ENCODE data around the gene FN1. TPM values are rescaled to one million over a fixed set of nuclear protein-coding genes. Genes with fewer than 3 reads are reported as not detected.

FN1 gene
- total RNA-seq, result under 1 TPM; 0.53 to 0.71 TPM

DNA sequence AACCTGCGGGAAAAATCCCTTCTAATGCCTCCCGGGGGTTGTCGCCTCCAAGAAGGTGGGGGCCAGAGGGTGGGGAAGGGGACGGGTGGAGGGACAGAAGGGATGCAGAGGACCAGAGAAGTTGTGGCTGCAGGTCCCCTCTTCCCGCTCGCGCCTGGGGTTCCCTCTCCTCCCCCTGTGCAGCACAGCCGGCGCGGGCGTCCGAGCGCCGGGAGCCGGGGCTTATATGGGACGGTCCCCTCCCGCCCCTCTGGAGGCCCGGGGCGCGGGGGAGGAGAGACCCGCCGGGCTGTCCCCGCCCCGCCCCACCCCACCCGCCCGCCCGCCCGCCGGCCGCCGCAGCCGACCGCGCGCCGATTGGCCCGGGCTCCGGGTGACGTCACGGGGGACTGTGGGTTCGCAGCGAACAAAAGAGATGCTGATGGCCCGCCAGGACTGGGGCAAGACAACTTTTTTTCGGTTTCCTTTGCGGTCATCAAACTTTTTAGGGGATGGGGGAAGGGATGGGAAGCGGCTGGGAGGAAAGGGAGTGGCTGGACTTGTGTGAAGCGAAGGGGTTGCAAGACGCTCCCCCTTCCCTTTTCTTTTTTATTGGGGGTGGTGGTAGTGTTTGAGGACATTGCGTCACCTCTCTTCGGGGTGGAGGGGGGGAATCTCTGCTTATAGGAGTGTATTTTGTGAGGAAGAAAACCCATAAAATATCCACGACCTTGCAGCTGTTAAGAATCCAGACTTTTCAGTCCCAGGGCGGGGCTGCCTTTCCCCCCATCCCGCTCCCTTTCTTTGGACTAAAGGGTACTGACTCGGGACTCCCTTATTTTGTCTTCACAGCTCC, at the start of gene FN1:
TSS of gene FN1 (minus strand) at position 199 of the 835 bp plus-strand sequence. CDS start 266 bp downstream, outside the sequence.
- POLR2A ChIA-PET, result no interaction called here
- Mint-ChIP-seq H3K27me3 (peaks cover 80% of the 10 kb centered on the region), H3K27ac (no peak within 1 kb of the TSS), H3K4me3 (peak within 1 kb of the TSS; percentile 82), H3K4me1 (peaks cover 20% of the 10 kb centered on the region), H3K36me3 (no peaks in the 10 kb centered on the region), H3K9me3 (no peaks in the 10 kb centered on the region)
- ATAC-seq (ENCODE audit: low read depth) (peak; percentile 81), DNase-seq (peak; percentile 76)

DNA sequence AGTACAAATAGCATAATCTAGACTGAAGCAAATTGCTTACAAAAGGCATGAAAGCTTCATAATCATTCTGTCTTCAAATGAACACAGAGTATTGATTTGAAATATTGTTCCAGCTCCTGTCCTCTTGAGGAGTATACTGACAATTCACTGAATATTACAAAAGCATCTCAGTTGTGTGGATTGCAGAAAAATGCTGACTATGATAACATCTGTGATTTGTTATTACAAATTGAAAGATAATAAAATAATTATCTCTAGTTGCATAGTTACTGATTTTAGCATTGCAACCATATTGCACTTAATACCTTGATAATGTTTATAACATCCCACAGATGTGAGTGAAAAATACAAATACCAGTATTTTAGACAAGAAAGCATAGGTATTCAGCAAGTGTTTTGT, 49.2 kb upstream of the FN1 start:
- no peaks in the 10 kb centered on the region for H3K9me3 Mint-ChIP-seq
- no peak overlapping the region for H3K27ac Mint-ChIP-seq
- no peaks in the 10 kb centered on the region for H3K4me1 Mint-ChIP-seq
- ATAC-seq (ENCODE audit: low read depth), result no peak
- no peaks in the 10 kb centered on the region for H3K36me3 Mint-ChIP-seq
- no peak for DNase-seq
- no peak overlapping the region for H3K4me3 Mint-ChIP-seq
- POLR2A ChIA-PET, result no interaction called here
- H3K27me3 Mint-ChIP-seq, result peaks cover 9% of the 10 kb centered on the region

GRCh38 chr2:215484570-215484969, 48.7 kb upstream of the FN1 start:
- Mint-ChIP-seq H3K4me1 (no peaks in the 10 kb centered on the region), H3K36me3 (no peaks in the 10 kb centered on the region), H3K4me3 (no peak overlapping the region), H3K27me3 (peaks cover 9% of the 10 kb centered on the region), H3K27ac (no peak overlapping the region), H3K9me3 (no peaks in the 10 kb centered on the region)
- POLR2A ChIA-PET, result no interaction called here
- no peak for DNase-seq
- ATAC-seq (ENCODE audit: low read depth), result no peak

GRCh38 chr2:215483431-215483830, 47.6 kb upstream of the FN1 start:
- H3K4me3 Mint-ChIP-seq, result no peak overlapping the region
- DNase-seq (no peak), ATAC-seq (ENCODE audit: low read depth) (no peak)
- H3K27ac Mint-ChIP-seq, result no peak overlapping the region
- POLR2A ChIA-PET, result no interaction called here
- H3K36me3 Mint-ChIP-seq, result no peaks in the 10 kb centered on the region
- peaks cover 7% of the 10 kb centered on the region for H3K27me3 Mint-ChIP-seq
- H3K9me3 Mint-ChIP-seq, result no peaks in the 10 kb centered on the region
- H3K4me1 Mint-ChIP-seq, result no peaks in the 10 kb centered on the region

DNA sequence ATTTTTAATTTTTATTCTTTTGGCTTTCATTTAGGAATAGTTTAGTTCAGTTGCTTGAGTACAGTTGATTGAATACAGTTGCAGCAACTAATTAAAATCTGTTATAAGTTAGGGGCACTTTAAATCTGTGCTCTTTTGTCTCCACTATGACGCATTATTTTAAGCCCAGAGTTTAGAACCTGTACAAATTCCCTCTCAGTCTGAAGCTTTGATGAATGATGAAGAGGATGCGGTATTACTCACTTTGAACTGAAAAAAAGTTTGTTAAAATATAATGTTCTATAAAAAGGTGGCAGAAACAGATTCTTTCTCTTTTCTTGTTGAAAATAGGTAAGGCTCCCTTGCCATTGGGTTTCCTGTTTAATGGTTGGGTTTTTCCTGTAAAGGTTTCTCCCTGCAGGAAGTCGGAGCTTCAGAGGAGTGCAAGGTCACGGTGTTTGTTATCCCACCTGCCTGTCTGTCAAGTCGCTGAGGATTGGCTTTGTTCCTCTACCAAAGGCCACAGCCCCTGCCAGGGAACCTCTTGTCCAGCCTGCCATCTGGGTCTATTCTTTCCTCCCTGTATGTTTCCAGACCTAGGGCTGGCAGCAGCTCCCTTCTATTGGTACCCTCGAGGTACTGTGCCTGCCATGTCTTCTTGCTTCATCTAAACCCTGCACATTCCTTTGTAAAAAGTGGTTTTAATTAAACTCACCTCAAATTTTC, 43.8 kb upstream of the FN1 start:
- DNase-seq (no peak), ATAC-seq (ENCODE audit: low read depth) (no peak)
- no peaks in the 10 kb centered on the region for H3K36me3 Mint-ChIP-seq
- no peaks in the 10 kb centered on the region for H3K9me3 Mint-ChIP-seq
- H3K27ac Mint-ChIP-seq, result no peak overlapping the region
- POLR2A ChIA-PET, result no interaction called here
- H3K4me3 Mint-ChIP-seq, result no peak overlapping the region
- H3K27me3 Mint-ChIP-seq, result peaks cover 10% of the 10 kb centered on the region
- H3K4me1 Mint-ChIP-seq, result no peaks in the 10 kb centered on the region

DNA sequence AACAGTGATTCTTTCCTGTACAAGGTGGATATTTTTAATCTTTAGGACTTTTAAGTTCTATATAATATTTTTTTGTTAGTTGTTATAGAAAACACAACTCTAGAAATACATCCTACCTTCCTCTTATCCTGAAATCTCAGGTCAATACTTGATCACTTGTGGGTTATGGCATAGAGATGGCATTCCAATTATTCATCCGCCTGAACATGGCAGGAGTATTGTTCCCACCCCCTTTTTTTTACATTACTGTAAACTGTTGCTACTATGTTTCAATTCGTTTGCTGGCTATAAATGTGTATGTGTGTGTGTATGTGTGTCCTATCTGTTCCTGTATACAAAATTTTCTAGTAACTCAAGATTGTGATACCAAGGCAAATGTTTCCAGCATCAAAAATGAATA, 43.3 kb upstream of the FN1 start:
- Mint-ChIP-seq H3K4me1 (no peaks in the 10 kb centered on the region), H3K27ac (no peak overlapping the region), H3K36me3 (no peaks in the 10 kb centered on the region), H3K27me3 (peaks cover 10% of the 10 kb centered on the region), H3K9me3 (no peaks in the 10 kb centered on the region), H3K4me3 (no peak overlapping the region)
- DNase-seq, result no peak
- POLR2A ChIA-PET, result no interaction called here
- no peak for ATAC-seq (ENCODE audit: low read depth)

- Mint-ChIP-seq H3K4me3 (no peak overlapping the region), H3K27ac (no peak overlapping the region), H3K27me3 (peaks cover 6% of the 10 kb centered on the region), H3K36me3 (no peaks in the 10 kb centered on the region), H3K9me3 (no peaks in the 10 kb centered on the region), H3K4me1 (no peaks in the 10 kb centered on the region)
- no peak for DNase-seq
- ATAC-seq (ENCODE audit: low read depth), result no peak
- POLR2A ChIA-PET, result no interaction called here
Observed at GRCh38 chr2:215476424-215476823, 40.6 kb upstream of the FN1 start.

DNA sequence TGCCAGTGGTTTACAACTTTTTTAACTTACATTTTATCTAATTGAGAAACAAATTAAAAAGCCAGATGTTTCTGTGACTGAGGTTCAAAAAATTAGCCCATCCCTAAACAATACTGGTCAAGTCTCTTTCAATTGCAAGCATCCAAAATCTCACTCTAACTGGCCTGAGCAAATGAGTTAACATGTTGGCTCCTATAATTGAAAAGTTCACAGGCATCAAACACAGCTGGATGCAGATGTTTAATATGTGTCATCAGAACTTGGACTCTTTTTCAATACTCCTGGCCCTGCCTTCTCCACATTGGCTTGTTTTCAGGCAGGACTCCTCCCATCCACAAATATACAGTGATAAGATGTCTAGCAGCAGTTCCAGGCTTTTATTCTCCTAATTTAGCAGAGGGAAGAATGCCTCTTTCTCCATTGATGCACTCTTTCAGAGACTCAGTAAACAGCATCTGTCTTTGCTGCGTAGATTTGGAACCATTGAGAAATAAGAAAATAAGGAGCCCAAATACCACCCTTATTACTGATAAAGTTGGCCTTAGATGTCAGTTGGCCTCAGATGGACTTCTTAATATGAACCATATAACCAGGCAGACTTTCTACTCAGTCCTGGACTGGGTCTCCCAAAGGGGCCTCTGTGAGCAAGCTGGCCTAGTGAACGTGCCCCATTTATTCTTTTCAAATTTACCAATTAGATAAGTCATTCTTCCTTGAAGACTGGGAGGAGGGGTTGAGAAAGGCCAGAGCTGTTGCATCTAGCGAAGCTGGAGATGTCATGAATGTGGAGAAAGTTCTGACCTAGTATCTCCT, 30.4 kb upstream of the FN1 start:
- Mint-ChIP-seq H3K9me3 (peaks cover 2% of the 10 kb centered on the region), H3K4me1 (no peaks in the 10 kb centered on the region), H3K27ac (no peak overlapping the region), H3K27me3 (peaks cover 8% of the 10 kb centered on the region), H3K36me3 (no peaks in the 10 kb centered on the region), H3K4me3 (no peak overlapping the region)
- ATAC-seq (ENCODE audit: low read depth) (no peak), DNase-seq (no peak)
- POLR2A ChIA-PET, result no interaction called here

- Mint-ChIP-seq H3K27ac (no peak overlapping the region), H3K4me1 (no peaks in the 10 kb centered on the region), H3K27me3 (peaks cover 8% of the 10 kb centered on the region), H3K36me3 (no peaks in the 10 kb centered on the region), H3K9me3 (no peaks in the 10 kb centered on the region), H3K4me3 (no peak overlapping the region)
- POLR2A ChIA-PET, result no interaction called here
- DNase-seq (no peak), ATAC-seq (ENCODE audit: low read depth) (no peak)
Observed at GRCh38 chr2:215465256-215465655, 29.4 kb upstream of the FN1 start.

DNA sequence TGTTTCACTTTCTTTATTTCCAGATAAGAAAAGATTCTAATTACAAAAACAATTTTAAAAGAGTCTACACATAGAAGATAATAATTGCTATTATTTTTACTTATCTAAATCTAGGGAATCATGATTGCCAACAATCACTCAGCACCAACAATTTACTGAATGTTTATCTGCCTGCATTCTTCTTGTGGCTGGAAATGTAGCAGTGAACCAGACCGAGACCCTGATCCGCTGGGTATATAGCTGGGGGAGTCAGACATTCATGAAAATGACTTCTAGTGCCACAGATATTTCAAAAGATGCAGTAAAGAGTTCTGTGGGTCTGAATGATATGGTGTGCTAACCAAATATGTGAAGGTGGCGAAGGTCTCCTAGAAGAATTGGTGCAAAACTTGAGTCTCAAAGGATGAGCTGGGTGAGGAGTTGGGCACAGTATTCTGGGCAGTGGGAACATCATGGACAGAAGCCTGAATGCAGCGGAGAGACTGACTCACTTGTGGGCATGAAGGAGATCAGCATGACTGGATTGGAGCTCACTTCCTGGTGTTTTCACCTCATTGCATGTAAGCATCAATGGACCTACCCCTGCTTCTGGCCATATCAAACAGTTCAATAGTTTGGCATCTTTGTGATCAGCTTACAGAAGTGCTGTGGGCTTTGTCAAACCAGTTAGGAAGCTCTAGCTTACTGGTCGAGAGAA, 26.1 kb upstream of the FN1 start:
- no peaks in the 10 kb centered on the region for H3K9me3 Mint-ChIP-seq
- no peaks in the 10 kb centered on the region for H3K36me3 Mint-ChIP-seq
- POLR2A ChIA-PET, result no interaction called here
- DNase-seq (no peak), ATAC-seq (ENCODE audit: low read depth) (no peak)
- no peak overlapping the region for H3K4me3 Mint-ChIP-seq
- no peaks in the 10 kb centered on the region for H3K4me1 Mint-ChIP-seq
- H3K27me3 Mint-ChIP-seq, result peaks cover 13% of the 10 kb centered on the region
- no peak overlapping the region for H3K27ac Mint-ChIP-seq

GRCh38 chr2:215460682-215461382, 25.0 kb upstream of the FN1 start:
- no peak for DNase-seq
- H3K27ac Mint-ChIP-seq, result no peak overlapping the region
- H3K9me3 Mint-ChIP-seq, result no peaks in the 10 kb centered on the region
- no peak overlapping the region for H3K4me3 Mint-ChIP-seq
- peaks cover 13% of the 10 kb centered on the region for H3K27me3 Mint-ChIP-seq
- POLR2A ChIA-PET, result no interaction called here
- H3K36me3 Mint-ChIP-seq, result no peaks in the 10 kb centered on the region
- no peak for ATAC-seq (ENCODE audit: low read depth)
- H3K4me1 Mint-ChIP-seq, result no peaks in the 10 kb centered on the region

GRCh38 chr2:215455958-215456357, 20.1 kb upstream of the FN1 start:
- no peaks in the 10 kb centered on the region for H3K4me1 Mint-ChIP-seq
- no peak for DNase-seq
- POLR2A ChIA-PET, result no interaction called here
- H3K27ac Mint-ChIP-seq, result no peak overlapping the region
- ATAC-seq (ENCODE audit: low read depth), result no peak
- no peaks in the 10 kb centered on the region for H3K9me3 Mint-ChIP-seq
- H3K27me3 Mint-ChIP-seq, result peaks cover 22% of the 10 kb centered on the region
- H3K36me3 Mint-ChIP-seq, result no peaks in the 10 kb centered on the region
- H3K4me3 Mint-ChIP-seq, result no peak overlapping the region
